SK-N-MC (cell line): Measurements from ENCODE around the gene RELL2.

Experiments
- DNase-seq: peaks from one replicate; pipeline ENCODE4 v3.0.0-alpha.2; 2011; ENCODE audit warnings: low read depth, low spot score
- H3K27ac ChIP-seq: fragments of 200-600 bp; sonication (generic); 2 replicates; pipeline ENCODE4 v1.5.1; 2016; ENCODE audit warnings: mixed run types
- H3K36me3 ChIP-seq: fragments of 200-600 bp; sonication (generic); 2 replicates; pipeline ENCODE4 v1.6.1; 2017; ENCODE audit warnings: antibody characterized with exemption, low read length, mixed read lengths; ENCODE audit not compliant: insufficient read depth
- H3K4me3 ChIP-seq: fragments of 200-600 bp; sonication (generic); 2 replicates; pipeline ENCODE4 v1.5.1; 2016
- H3K9ac ChIP-seq: fragments of 200-600 bp; sonication (generic); 2 replicates; pipeline ENCODE4 v1.8.0; 2017; ENCODE audit warnings: mixed run types, mixed read lengths; ENCODE audit not compliant: insufficient read length
- H3K9me3 ChIP-seq: fragments of 200-600 bp; sonication (generic); 2 replicates; pipeline ENCODE4 v1.6.1; 2017; ENCODE audit warnings: low read depth, mild to moderate bottlenecking, antibody characterized with exemption, low read length, moderate library complexity, mixed read lengths
- EZH2 ChIP-seq: fragments of 200-600 bp; sonication (generic); IDR thresholded peaks from one replicate; pipeline ENCODE4 v1.6.1; 2017; ENCODE audit warnings: antibody characterized with exemption
- FOXP2 ChIP-seq: optimal IDR thresholded peaks from 2 replicates; pipeline ENCODE3; 2011; ENCODE audit warnings: mild to moderate bottlenecking, moderate library complexity; ENCODE audit not compliant: insufficient read depth; ENCODE audit errors: extremely low read length, control extremely low read depth
- POLR2AphosphoS5 ChIP-seq: IDR thresholded peaks from 2 replicates; pipeline ENCODE4 v1.6.1; 2012; ENCODE audit warnings: mild to moderate bottlenecking, low read depth, low read length, borderline replicate concordance

RELL2 gene

DNA sequence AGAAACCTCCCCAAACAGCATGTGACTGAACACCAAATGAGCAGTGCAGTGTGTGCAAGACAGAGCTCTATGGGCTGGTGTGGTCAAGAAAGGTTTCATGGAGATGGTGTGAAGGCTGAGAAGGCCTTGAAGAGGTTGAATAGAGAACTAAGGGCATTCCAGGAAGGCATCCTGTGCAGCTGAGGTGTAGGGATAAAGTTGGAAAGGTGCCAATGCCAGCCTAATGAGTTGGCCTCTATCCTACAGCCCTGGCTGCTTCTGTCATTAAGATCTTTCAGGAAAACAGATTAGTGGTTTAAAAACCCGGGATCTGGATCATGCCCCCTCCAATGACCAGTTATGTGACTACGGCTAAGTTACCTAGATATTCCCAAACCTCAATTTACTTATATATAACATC lies 4.1 kb upstream of the RELL2 start:
- no peak for DNase-seq
- TF ChIP-seq EZH2 (no peak), POLR2AphosphoS5 (no peak)
- Histone ChIP-seq H3K36me3 (peaks cover 54% of the 10 kb centered on the region), H3K9ac (no peak overlapping the region), H3K4me3 (no peak overlapping the region), H3K9me3 (no peaks in the 10 kb centered on the region), H3K27ac (no peak overlapping the region)

DNA sequence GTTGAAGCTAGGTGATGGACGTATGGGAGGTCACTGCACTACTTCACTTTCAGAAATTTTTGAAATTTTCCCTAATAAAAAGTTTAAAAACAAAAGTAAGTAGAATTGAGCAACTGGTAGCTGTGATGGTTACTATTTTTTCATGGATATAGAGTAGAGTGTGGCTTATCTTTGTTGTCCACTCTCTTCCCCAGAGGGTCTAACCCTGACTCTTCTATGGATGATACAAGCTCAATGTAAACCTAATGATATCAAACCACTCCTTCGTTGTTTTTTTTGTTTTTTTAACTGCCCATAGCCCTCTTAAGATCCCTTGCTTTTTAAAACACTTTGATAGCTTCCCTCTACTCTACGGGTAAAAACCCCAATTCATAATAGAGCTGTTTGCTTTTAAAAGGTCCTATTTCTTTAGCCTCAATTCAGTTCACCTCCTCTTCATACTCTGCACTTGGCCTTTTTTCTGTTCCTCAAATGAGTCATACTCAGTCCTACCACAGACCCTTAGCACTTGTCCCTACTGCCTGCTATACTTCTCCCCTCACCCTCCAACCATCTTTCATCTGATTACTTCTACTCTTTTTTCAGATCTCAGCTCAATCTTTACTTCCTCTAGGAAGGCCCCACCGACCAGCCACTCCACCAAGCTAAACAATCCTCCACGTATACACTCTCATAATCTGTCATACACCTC lies 2.8 kb upstream of the RELL2 start:
- Histone ChIP-seq H3K9me3 (no peaks in the 10 kb centered on the region), H3K27ac (no peak overlapping the region), H3K9ac (no peak overlapping the region), H3K36me3 (peaks cover 40% of the 10 kb centered on the region), H3K4me3 (no peak overlapping the region)
- DNase-seq: no peak
- no peak for TF ChIP-seq EZH2
- no peak for TF ChIP-seq FOXP2
- no peak for TF ChIP-seq POLR2AphosphoS5

DNA sequence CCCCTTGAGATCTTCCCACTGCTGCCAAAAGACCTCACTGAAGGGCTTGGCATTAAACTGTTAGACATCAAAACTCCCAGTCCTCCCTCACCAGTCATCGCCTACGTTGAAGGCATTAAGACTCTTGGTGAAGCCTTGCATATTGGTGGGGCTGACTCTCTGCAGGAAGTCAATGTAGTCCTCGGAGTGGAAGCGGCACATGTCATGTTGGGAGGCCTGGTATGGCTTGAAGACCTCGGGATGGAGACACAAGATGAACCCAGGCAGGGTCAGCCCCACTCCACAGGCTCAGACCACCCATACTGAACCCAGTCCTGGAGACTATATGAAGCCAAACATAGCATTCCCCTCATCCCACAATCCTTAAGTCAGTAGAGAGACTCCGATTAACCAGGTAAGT lies 2.1 kb upstream of the RELL2 start:
- DNase-seq: no peak
- Histone ChIP-seq H3K36me3 (peaks cover 33% of the 10 kb centered on the region), H3K4me3 (no peak overlapping the region), H3K27ac (no peak overlapping the region), H3K9me3 (no peaks in the 10 kb centered on the region), H3K9ac (no peak overlapping the region)
- TF ChIP-seq EZH2: no peak
- TF ChIP-seq POLR2AphosphoS5: no peak
- no peak for TF ChIP-seq FOXP2

DNA sequence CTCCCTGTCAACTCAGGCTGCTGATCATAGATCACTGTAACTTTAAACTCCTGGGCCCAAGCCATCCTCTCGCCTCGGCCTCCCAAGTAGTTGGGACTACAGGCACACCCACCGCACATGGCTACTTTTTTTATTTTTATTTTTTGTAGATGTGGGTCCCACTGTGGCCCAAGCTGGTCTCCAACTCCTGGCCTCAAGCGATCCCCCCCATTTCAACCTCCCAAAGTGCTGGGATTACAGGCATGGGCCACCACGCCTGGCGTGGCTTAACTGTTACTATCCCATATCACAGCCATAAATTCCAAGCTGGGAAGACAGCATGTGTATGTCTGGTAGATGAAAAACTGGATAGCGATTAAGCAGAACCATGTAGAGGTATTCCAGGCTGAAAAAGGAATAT lies 1.2 kb upstream of the RELL2 start:
- no peaks in the 10 kb centered on the region for H3K9me3 ChIP-seq
- no peak overlapping the region for H3K27ac ChIP-seq
- peak overlapping the region; percentile 96 for H3K9ac ChIP-seq
- no peak for DNase-seq
- H3K4me3 ChIP-seq: peak overlapping the region; percentile 99
- TF ChIP-seq EZH2 (no peak), POLR2AphosphoS5 (no peak), FOXP2 (no peak)
- peaks cover 26% of the 10 kb centered on the region for H3K36me3 ChIP-seq

- no peak overlapping the region for H3K27ac ChIP-seq
- peaks cover 22% of the 10 kb centered on the region for H3K36me3 ChIP-seq
- no peak for DNase-seq
- peak overlapping the region; percentile 99 for H3K4me3 ChIP-seq
- H3K9ac ChIP-seq: peak overlapping the region; percentile 96
- no peak for TF ChIP-seq POLR2AphosphoS5
- TF ChIP-seq EZH2: no peak
- no peak for TF ChIP-seq FOXP2
- no peaks in the 10 kb centered on the region for H3K9me3 ChIP-seq
Measured at GRCh38 chr5:141636106-141636412, 738 bp upstream of the RELL2 start.

GRCh38 chr5:141637123-141637766 lies 448 bp downstream of the RELL2 start:
- no peaks in the 10 kb centered on the region for H3K9me3 ChIP-seq
- peak overlapping the region; percentile 17 for H3K9ac ChIP-seq
- peak overlapping the region; percentile 99 for H3K4me3 ChIP-seq
- peaks cover 14% of the 10 kb centered on the region for H3K36me3 ChIP-seq
- no peak for DNase-seq
- no peak overlapping the region for H3K27ac ChIP-seq
- no peak for TF ChIP-seq POLR2AphosphoS5
- no peak for TF ChIP-seq EZH2
- TF ChIP-seq FOXP2: no peak

DNA sequence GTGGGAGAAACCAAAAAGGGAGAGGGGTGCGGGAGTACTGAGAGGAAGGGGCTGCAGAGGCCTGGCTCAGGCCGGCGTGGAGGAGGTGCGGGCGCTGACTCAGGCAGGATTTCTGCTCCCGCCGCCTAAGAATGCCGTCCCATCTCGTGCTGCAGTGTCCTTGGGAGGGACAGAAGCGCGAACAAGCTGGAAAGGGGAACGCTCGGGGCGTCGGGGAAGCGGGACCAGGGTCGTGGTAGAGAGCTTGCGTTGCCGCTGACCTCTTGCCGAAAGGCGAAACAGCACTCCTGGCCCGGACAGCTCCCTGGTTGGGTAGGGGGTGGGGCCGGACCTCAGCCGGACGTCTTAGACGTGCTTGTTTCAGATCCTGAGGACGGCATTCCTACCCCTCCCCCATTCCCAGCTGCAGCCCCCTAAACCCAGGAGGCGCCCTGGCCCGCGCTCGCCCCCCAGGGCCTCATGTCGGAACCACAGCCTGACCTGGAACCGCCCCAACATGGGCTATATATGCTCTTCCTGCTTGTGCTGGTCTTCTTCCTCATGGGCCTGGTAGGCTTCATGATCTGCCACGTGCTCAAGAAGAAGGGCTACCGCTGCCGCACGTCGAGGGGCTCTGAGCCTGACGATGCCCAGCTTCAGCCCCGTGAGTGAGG lies 1.1 kb downstream of the RELL2 start:
- peak overlapping the region; percentile 99 for H3K4me3 ChIP-seq
- H3K9me3 ChIP-seq: no peaks in the 10 kb centered on the region
- DNase-seq: no peak
- no peak for TF ChIP-seq FOXP2
- no peak for TF ChIP-seq EZH2
- no peak for TF ChIP-seq POLR2AphosphoS5
- H3K27ac ChIP-seq: no peak overlapping the region
- peak overlapping the region; percentile 17 for H3K9ac ChIP-seq
- H3K36me3 ChIP-seq: peaks cover 9% of the 10 kb centered on the region; the same call in 1 of the 2 replicates

- Histone ChIP-seq H3K4me3 (no peak overlapping the region), H3K9ac (no peak overlapping the region), H3K36me3 (peaks cover 9% of the 10 kb centered on the region; the same call in 1 of the 2 replicates), H3K27ac (no peak overlapping the region), H3K9me3 (no peaks in the 10 kb centered on the region)
- TF ChIP-seq EZH2 (no peak), FOXP2 (no peak), POLR2AphosphoS5 (no peak)
- no peak for DNase-seq
Measured at GRCh38 chr5:141638771-141639170, 2.0 kb downstream of the RELL2 start.
